ENCODE measurements around the gene MEOX2. TPM values are rescaled to one million over a fixed set of nuclear protein-coding genes. Genes with fewer than 3 reads are reported as not detected.

MEOX2 gene
- total RNA-seq, 1 experiment from 2014 or later = not detected

DNA sequence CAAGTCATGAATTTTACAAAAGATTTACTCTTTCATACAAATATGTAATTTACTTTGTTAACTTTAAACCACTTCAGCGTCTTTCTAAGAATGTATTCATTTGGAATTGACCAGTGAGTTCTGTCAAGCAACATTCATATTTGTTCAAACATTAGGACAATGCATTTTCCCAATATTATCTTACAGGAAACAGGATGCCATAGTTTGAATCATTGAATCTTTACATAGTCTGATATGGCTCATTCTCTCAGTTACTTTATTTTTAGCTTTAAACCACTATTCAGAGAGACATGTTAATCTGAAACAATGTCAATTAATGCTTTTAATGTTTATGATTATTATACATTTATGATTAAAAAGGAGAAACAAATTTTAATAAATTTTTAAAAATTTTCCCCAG is 21.1 kb upstream of the MEOX2 start:
- no peak overlapping the region for H3K9ac ChIP-seq (ENCODE audit: low read length)
- H3K9me3 ChIP-seq (ENCODE audit: control insufficient read depth in 1 of 2, insufficient read depth in 1 of 2, low read depth in 1 of 2, low read length in 2 of 2) = no peaks in the 10 kb centered on the region
- no peaks in the 10 kb centered on the region for H3K4me1 ChIP-seq (ENCODE audit: control insufficient read depth in 1 of 2, insufficient read depth in 2 of 2, low read length in 2 of 2)
- ChIA-PET CTCF (interaction anchor here (1.3 kb wide), 1 partner anchor 13 kb away, joined by 3 read pairs; no protein-coding TSS in a partner anchor), POLR2A (no interaction called here), RAD21 (ENCODE audit: low non-redundant PET in 1 of 2, low total read pairs in 2 of 2, uncharacterized antibody in 2 of 2, unreplicated experiment in 2 of 2) (no interaction called here)
- no peak overlapping the region for H3K4me3 ChIP-seq (replicated peaks in 1 of 2; ENCODE audit: low read depth in 1 of 2, low read length in 2 of 2)
- H2AFZ ChIP-seq (ENCODE audit: low read depth, low read length, poor library complexity, severe bottlenecking) = no peak overlapping the region
- no peaks in the 10 kb centered on the region for H3K9me2 ChIP-seq (ENCODE audit: insufficient read depth)
- H3K27ac ChIP-seq (ENCODE audit: low read depth, low read length) = no peak overlapping the region
- DNase-seq (ENCODE audit: low read depth, low spot score) (no peak), ATAC-seq (no peak)
- no TSS peak for BruUV-seq (replicated peaks)
- H3K79me2 ChIP-seq (ENCODE audit: insufficient read depth, low read length) = no peaks in the 10 kb centered on the region
- H4K20me1 ChIP-seq (ENCODE audit: insufficient read depth) = no peaks in the 10 kb centered on the region
- intact Hi-C loops (cut with micrococcal nuclease) = no loop called here
- H3K4me2 ChIP-seq (ENCODE audit: low read length) = no peak overlapping the region
- no peaks in the 10 kb centered on the region for H3K27me3 ChIP-seq (ENCODE audit: insufficient read depth, low read length)
- no peaks in the 10 kb centered on the region for H3K36me3 ChIP-seq (ENCODE audit: control insufficient read depth in 1 of 2, insufficient read depth in 2 of 2, low read length in 2 of 2)
- no peak for TF ChIP-seq ZFX (IDR thresholded peaks at IDR 0.05)
- no peak for TF ChIP-seq CEBPB (IDR thresholded peaks at IDR 0.05; ENCODE audit: low read depth)
- TF ChIP-seq FOSL1 (IDR thresholded peaks at IDR 0.05; ENCODE audit: low read depth) = no peak
- no peak for TF ChIP-seq ELF1 (IDR thresholded peaks at IDR 0.05; ENCODE audit: borderline replicate concordance, low read depth)
- no peak for TF ChIP-seq SP1 (IDR thresholded peaks at IDR 0.05; ENCODE audit: low read depth)
- TF ChIP-seq EZH2phosphoT487 (IDR thresholded peaks at IDR 0.05; ENCODE audit: borderline replicate concordance) = no peak
- TF ChIP-seq, protein P1, sequence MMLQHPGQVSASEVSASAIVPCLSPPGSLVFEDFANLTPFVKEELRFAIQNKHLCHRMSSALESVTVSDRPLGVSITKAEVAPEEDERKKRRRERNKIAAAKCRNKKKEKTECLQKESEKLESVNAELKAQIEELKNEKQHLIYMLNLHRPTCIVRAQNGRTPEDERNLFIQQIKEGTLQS (IDR thresholded peaks at IDR 0.05) = no peak
- TF ChIP-seq, protein P2, sequence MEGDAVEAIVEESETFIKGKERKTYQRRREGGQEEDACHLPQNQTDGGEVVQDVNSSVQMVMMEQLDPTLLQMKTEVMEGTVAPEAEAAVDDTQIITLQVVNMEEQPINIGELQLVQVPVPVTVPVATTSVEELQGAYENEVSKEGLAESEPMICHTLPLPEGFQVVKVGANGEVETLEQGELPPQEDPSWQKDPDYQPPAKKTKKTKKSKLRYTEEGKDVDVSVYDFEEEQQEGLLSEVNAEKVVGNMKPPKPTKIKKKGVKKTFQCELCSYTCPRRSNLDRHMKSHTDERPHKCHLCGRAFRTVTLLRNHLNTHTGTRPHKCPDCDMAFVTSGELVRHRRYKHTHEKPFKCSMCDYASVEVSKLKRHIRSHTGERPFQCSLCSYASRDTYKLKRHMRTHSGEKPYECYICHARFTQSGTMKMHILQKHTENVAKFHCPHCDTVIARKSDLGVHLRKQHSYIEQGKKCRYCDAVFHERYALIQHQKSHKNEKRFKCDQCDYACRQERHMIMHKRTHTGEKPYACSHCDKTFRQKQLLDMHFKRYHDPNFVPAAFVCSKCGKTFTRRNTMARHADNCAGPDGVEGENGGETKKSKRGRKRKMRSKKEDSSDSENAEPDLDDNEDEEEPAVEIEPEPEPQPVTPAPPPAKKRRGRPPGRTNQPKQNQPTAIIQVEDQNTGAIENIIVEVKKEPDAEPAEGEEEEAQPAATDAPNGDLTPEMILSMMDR (IDR thresholded peaks at IDR 0.05 in 2 of 3, conservative IDR thresholded peaks at IDR 0.05 in 1 of 3; ENCODE audit: borderline replicate concordance in 1 of 3, insufficient read depth in 1 of 3, low read depth in 2 of 3, low read length in 2 of 3) = no peak
- TF ChIP-seq EGR1 (IDR thresholded peaks at IDR 0.05; ENCODE audit: low read depth) = no peak
- no peak for TF ChIP-seq EZH2 (IDR thresholded peaks at IDR 0.05)
